ENCODE results near the gene CEL.

GRCh38 chr9:133112663-133113026 lies 50.9 kb downstream of the CEL start:
- TF ChIP-seq CTCF (IDR thresholded peaks at IDR 0.05) (no peak), POLR2A (IDR thresholded peaks at IDR 0.05) (no peak), POLR2AphosphoS5 (IDR thresholded peaks at IDR 0.05) (no peak)

Data from prostate gland (tissue), 2 donors.